ENCODE results near the gene IFI27L2. TPM values are rescaled to one million over a fixed set of nuclear protein-coding genes. Genes with fewer than 3 reads are reported as not detected.

Gene IFI27L2
- total RNA-seq, 2 donors from 2014 or later, result 42.7 to 150 TPM

DNA sequence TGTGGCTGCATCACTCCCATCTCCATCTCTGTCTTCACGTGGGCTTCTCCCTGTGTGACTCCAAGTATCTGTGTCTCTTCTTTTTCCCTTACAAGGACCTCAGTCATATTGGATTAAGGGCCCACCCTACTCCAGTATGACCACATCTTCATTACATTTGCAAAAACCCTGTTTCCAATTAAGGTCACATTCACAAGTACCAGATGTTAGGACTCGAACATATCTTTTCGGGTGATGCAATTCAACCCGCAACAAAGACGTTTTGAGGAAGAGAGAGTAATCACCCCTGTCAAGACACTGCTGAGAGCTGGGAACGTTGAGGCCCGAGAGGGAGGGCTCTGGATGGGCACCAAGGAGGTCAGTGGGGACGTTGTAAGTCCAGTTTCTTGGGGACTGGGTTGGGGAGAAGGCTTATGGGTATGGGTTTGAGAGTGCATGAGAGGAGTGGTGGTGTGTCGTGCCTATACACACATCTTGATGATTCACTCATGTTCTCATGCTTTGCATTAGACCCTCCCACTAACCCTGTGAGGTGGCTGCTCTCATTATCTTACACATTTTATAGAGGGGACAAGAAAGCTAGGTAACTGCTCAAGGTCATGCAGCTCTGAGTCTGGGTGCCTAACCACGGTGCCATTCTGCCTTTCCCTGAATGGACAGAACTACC is 30.9 kb downstream of the IFI27L2 start:
- Histone ChIP-seq H3K36me3 (no peaks in the 10 kb centered on the region), H3K27me3 (replicated peaks; ENCODE audit: insufficient read depth) (no peaks in the 10 kb centered on the region), H3K4me1 (ENCODE audit: control insufficient read depth in 1 of 2, low read depth in 2 of 2) (no peaks in the 10 kb centered on the region), H3K9me3 (no peaks in the 10 kb centered on the region), H3K27ac (no peak overlapping the region), H3K4me3 (no peak overlapping the region)
- DNase-seq (ENCODE audit: low spot score), result no peak
- TF ChIP-seq, protein P1, sequence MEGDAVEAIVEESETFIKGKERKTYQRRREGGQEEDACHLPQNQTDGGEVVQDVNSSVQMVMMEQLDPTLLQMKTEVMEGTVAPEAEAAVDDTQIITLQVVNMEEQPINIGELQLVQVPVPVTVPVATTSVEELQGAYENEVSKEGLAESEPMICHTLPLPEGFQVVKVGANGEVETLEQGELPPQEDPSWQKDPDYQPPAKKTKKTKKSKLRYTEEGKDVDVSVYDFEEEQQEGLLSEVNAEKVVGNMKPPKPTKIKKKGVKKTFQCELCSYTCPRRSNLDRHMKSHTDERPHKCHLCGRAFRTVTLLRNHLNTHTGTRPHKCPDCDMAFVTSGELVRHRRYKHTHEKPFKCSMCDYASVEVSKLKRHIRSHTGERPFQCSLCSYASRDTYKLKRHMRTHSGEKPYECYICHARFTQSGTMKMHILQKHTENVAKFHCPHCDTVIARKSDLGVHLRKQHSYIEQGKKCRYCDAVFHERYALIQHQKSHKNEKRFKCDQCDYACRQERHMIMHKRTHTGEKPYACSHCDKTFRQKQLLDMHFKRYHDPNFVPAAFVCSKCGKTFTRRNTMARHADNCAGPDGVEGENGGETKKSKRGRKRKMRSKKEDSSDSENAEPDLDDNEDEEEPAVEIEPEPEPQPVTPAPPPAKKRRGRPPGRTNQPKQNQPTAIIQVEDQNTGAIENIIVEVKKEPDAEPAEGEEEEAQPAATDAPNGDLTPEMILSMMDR (IDR thresholded peaks at IDR 0.05), result no peak
- no peak for ATAC-seq (ENCODE audit: insufficient number of reproducible peaks, low FRiP score, low read depth)

DNA sequence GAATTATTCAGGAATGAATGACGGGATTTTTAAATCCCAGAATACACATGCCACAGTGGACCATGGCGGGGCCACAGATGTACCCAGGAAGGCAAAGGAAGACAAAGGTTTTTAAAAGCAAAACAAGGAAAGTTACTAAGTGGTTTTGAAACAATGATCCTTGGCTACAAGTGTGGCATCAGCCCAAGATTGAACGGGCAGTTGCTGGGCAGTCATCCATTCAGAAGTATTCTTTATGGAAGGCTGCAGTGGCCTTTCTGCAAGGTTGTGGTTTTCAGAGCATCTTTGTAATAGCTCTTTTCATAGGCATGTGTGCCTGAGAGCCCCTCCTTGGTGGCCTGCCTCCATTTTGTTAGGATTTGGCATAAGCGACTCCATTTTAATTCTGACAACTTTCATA is 32.3 kb downstream of the IFI27L2 start:
- no peak for DNase-seq (ENCODE audit: low spot score)
- no peak overlapping the region for H3K4me3 ChIP-seq
- no peaks in the 10 kb centered on the region for H3K27me3 ChIP-seq (replicated peaks; ENCODE audit: insufficient read depth)
- TF ChIP-seq, protein P1 (IDR thresholded peaks at IDR 0.05), result no peak
- no peaks in the 10 kb centered on the region for H3K9me3 ChIP-seq
- no peaks in the 10 kb centered on the region for H3K36me3 ChIP-seq
- H3K27ac ChIP-seq, result no peak overlapping the region
- no peak for ATAC-seq (ENCODE audit: insufficient number of reproducible peaks, low FRiP score, low read depth)
- no peaks in the 10 kb centered on the region for H3K4me1 ChIP-seq (ENCODE audit: control insufficient read depth in 1 of 2, low read depth in 2 of 2)

GRCh38 chr14:94093418-94093817 is 36.0 kb downstream of the IFI27L2 start:
- no peak for DNase-seq (ENCODE audit: low spot score)
- Histone ChIP-seq H3K36me3 (no peaks in the 10 kb centered on the region), H3K4me3 (no peak overlapping the region), H3K4me1 (ENCODE audit: control insufficient read depth in 1 of 2, low read depth in 2 of 2) (no peaks in the 10 kb centered on the region), H3K9me3 (no peaks in the 10 kb centered on the region), H3K27me3 (replicated peaks; ENCODE audit: insufficient read depth) (no peaks in the 10 kb centered on the region), H3K27ac (no peak overlapping the region)
- no peak for ATAC-seq (ENCODE audit: insufficient number of reproducible peaks, low FRiP score, low read depth)
- TF ChIP-seq, protein P1 (IDR thresholded peaks at IDR 0.05), result no peak

DNA sequence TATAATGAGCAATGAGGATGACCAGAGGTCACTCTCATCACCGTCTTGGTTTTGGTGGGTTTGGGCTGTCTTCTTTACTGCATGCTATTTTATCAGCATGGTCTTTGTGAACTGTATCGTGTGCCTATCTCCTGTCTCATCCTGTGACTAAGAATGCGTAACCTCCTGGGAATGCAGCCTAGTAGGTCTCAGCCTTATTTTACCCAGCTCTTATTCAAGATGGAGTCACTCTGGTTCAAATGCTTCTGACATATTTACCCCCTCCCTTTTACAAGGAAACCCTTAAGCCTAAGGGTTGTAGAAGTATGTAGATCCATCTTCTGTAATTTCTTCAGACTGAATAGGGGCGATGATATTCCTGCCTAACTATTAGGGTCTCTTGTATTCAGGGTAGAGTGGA is 39.9 kb downstream of the IFI27L2 start:
- Histone ChIP-seq H3K27me3 (replicated peaks; ENCODE audit: insufficient read depth) (no peaks in the 10 kb centered on the region), H3K27ac (no peak overlapping the region), H3K9me3 (no peaks in the 10 kb centered on the region), H3K36me3 (no peaks in the 10 kb centered on the region), H3K4me3 (no peak overlapping the region), H3K4me1 (ENCODE audit: control insufficient read depth in 1 of 2, low read depth in 2 of 2) (no peaks in the 10 kb centered on the region)
- ATAC-seq (ENCODE audit: insufficient number of reproducible peaks, low FRiP score, low read depth), result no peak
- DNase-seq (ENCODE audit: low spot score), result no peak
- TF ChIP-seq, protein P1 (IDR thresholded peaks at IDR 0.05), result no peak

GRCh38 chr14:94088516-94088915 is 40.9 kb downstream of the IFI27L2 start:
- Histone ChIP-seq H3K36me3 (no peaks in the 10 kb centered on the region), H3K4me3 (no peak overlapping the region), H3K27ac (no peak overlapping the region), H3K4me1 (ENCODE audit: control insufficient read depth in 1 of 2, low read depth in 2 of 2) (no peaks in the 10 kb centered on the region), H3K27me3 (replicated peaks; ENCODE audit: insufficient read depth) (no peaks in the 10 kb centered on the region), H3K9me3 (no peaks in the 10 kb centered on the region)
- ATAC-seq (ENCODE audit: insufficient number of reproducible peaks, low FRiP score, low read depth) (no peak), DNase-seq (ENCODE audit: low spot score) (no peak)
- TF ChIP-seq, protein P1 (IDR thresholded peaks at IDR 0.05), result no peak

Data from thoracic aorta (tissue), 2 donors.